BE2C (cell line): ENCODE results near the gene EIF4E3.

Source experiments
- DNase-seq: peaks from one replicate; pipeline ENCODE4 v3.0.0-alpha.2; 2020
- H3K27me3 ChIP-seq: fragments of 250-450 bp; sonication (Bioruptor Pico); 2 replicates; pipeline ENCODE4 v1.5.1; 2020; ENCODE audit warnings: mild to moderate bottlenecking
- H3K36me3 ChIP-seq: fragments of 250-450 bp; sonication (Bioruptor Pico); 2 replicates; pipeline ENCODE4 v1.5.1; 2020; ENCODE audit warnings: mild to moderate bottlenecking
- H3K4me1 ChIP-seq: fragments of 250-450 bp; sonication (Bioruptor Pico); 2 replicates; pipeline ENCODE4 v1.5.1; 2020
- H3K4me3 ChIP-seq: 2 replicates; pipeline ENCODE4 v1.5.1; 2011; ENCODE audit warnings: low read depth, low read length
- H3K9me3 ChIP-seq: fragments of 250-450 bp; sonication (Bioruptor Pico); 2 replicates; pipeline ENCODE4 v1.5.1; 2020
- CTCF ChIP-seq: IDR thresholded peaks from 2 replicates; pipeline ENCODE4 v1.5.1; 2012; ENCODE audit warnings: mild to moderate bottlenecking, low read depth, low read length

EIF4E3 gene

GRCh38 chr3:71689291-71689690 lies 35.9 kb downstream of the EIF4E3 start:
- Histone ChIP-seq H3K27me3 (no peaks in the 10 kb centered on the region), H3K36me3 (no peaks in the 10 kb centered on the region), H3K4me1 (no peaks in the 10 kb centered on the region), H3K4me3 (no peak overlapping the region), H3K9me3 (no peaks in the 10 kb centered on the region)
- DNase-seq: no peak
- no peak for TF ChIP-seq CTCF

DNA sequence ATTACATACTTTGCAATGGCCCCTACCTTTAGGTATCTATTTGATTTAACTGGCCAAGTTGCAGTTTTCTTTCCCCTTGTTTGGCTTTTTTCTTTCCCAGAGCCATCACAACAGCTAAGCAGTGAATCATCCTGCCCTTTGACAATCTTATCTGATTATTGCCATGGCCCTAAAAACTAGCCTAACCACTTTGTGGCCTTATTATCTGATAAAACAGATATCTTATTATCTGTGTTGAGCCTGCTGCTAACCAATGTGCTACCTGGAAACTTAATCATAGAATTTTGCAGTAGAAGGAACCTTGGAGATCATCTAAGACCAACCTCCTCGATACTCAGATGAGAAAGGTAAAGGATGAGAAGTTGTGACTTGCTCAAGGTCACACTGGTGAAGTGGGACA lies 37.1 kb downstream of the EIF4E3 start:
- no peak for TF ChIP-seq CTCF
- no peaks in the 10 kb centered on the region for H3K9me3 ChIP-seq
- H3K4me1 ChIP-seq: no peaks in the 10 kb centered on the region
- no peaks in the 10 kb centered on the region for H3K27me3 ChIP-seq
- no peaks in the 10 kb centered on the region for H3K36me3 ChIP-seq
- no peak for DNase-seq
- H3K4me3 ChIP-seq: no peak overlapping the region

GRCh38 chr3:71685686-71686085 lies 39.5 kb downstream of the EIF4E3 start:
- H3K9me3 ChIP-seq: no peaks in the 10 kb centered on the region
- H3K27me3 ChIP-seq: no peaks in the 10 kb centered on the region
- H3K4me1 ChIP-seq: no peaks in the 10 kb centered on the region
- H3K4me3 ChIP-seq: no peak overlapping the region
- TF ChIP-seq CTCF: no peak
- no peak for DNase-seq
- H3K36me3 ChIP-seq: no peaks in the 10 kb centered on the region

DNA sequence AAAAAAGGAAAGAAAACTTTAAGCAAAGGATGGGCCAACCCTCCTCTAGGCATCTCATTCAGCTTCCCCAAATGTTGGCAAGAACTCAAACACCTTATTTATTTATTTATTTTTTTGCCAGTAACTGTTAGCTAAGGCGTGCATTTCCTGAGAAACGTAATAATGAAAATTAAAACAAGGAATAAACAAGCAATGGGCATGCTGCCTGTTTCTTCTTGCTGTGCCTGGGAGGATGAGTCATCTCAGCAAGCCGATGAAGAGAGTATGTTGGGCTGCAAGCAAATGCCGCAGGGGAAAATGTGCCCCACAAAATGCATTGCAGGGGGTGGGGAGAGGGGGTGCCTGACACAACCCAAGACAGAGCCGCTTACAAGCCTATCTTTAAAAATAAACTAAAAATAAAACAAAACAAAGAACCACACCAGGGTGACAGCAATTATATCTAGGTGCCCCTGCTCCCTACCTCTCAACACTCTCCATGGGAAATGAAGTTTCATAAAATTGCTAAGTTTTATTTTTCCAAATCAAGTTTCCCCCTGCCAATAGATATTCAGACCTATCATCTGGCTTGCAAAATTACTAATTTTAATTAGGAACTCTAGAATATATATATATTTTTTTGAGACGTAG lies 40.3 kb downstream of the EIF4E3 start:
- Histone ChIP-seq H3K9me3 (no peaks in the 10 kb centered on the region), H3K4me1 (no peaks in the 10 kb centered on the region), H3K36me3 (no peaks in the 10 kb centered on the region), H3K27me3 (no peaks in the 10 kb centered on the region), H3K4me3 (no peak overlapping the region)
- TF ChIP-seq CTCF: no peak
- no peak for DNase-seq

- no peaks in the 10 kb centered on the region for H3K27me3 ChIP-seq
- H3K9me3 ChIP-seq: no peaks in the 10 kb centered on the region
- H3K4me1 ChIP-seq: no peaks in the 10 kb centered on the region
- TF ChIP-seq CTCF: no peak
- no peak overlapping the region for H3K4me3 ChIP-seq
- no peaks in the 10 kb centered on the region for H3K36me3 ChIP-seq
- DNase-seq: no peak
Measured at GRCh38 chr3:71684046-71684756, 41.0 kb downstream of the EIF4E3 start.

DNA sequence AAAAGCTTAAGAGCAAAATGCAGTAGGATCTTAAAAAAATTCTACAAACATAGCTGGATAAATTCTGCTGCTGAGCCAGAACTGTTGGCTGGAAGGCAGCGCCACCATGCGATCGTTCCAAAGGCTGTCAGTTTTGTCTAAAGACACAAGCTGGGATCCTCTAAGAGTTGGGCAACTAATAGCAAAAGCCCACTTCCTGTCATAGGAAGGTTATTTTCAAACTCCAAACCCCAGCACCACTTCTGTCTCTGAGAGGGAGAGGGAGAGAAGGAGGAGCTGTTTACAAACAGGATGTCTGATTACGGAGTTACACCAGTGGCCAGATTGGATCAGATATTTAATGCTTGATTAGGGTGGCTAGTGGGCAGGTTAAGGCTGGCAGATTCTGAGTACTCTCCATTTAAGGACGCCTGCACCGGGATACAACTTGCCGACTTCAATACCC lies 44.0 kb downstream of the EIF4E3 start:
- Histone ChIP-seq H3K9me3 (no peaks in the 10 kb centered on the region), H3K4me1 (no peaks in the 10 kb centered on the region), H3K4me3 (no peak overlapping the region), H3K27me3 (no peaks in the 10 kb centered on the region), H3K36me3 (no peaks in the 10 kb centered on the region)
- peak; percentile 29 for DNase-seq
- TF ChIP-seq CTCF: peak; percentile 57
